Endothelial cell of umbilical vein (primary cell): Measurements from ENCODE around the gene ELMO1.

Experiments used
- CTCF ChIP-seq, 2 donors: IDR thresholded peaks; 1 replicate in 1 of 2; 2 replicates in 1 of 2; pipeline ENCODE4 v1.5.1; 2011; ENCODE audit warnings: low read length in 2 of 2, mild to moderate bottlenecking in 2 of 2, moderate library complexity in 2 of 2, control low read depth in 1 of 2, inconsistent platforms in 1 of 2, low read depth in 1 of 2; ENCODE audit not compliant: insufficient read depth in 1 of 2; ENCODE audit errors: extremely low read depth in 1 of 2
- JUN ChIP-seq: IDR thresholded peaks from 2 replicates; pipeline ENCODE4 v1.6.1; 2011; ENCODE audit warnings: borderline replicate concordance, low read depth; ENCODE audit not compliant: insufficient read length, insufficient read depth
- POLR2A ChIP-seq: IDR thresholded peaks from 2 replicates; pipeline ENCODE4 v1.6.1; 2012; ENCODE audit warnings: low read depth, mild to moderate bottlenecking, control low read depth, low read length
- POLR2AphosphoS5 ChIP-seq: IDR thresholded peaks from 2 replicates; pipeline ENCODE4 v1.6.1; 2012; ENCODE audit warnings: low read depth, mild to moderate bottlenecking, control low read depth, low read length, moderate library complexity; ENCODE audit not compliant: insufficient read depth

- TF ChIP-seq CTCF (IDR thresholded peaks at IDR 0.05; ENCODE audit: extremely low read depth in 1 of 2, insufficient read depth in 1 of 2, low read depth in 1 of 2, low read length in 2 of 2): no peak
- TF ChIP-seq JUN: no peak
- no peak for TF ChIP-seq POLR2A
- no peak for TF ChIP-seq POLR2AphosphoS5
Observed at GRCh38 chr7:37007268-37007667, 441.4 kb downstream of the ELMO1 start.
